NCI-H460 (cell line): ENCODE results near the gene DUSP9. TPM values are rescaled to one million over a fixed set of nuclear protein-coding genes. Genes with fewer than 3 reads are reported as not detected.

ENCODE experiments used
- DNase-seq: peaks from one replicate; pipeline ENCODE4 v3.0.0-alpha.2; 2016; ENCODE audit warnings: low read depth; ENCODE audit errors: extremely low read depth
- total RNA-seq: library from RNA; depleted of rRNA; stranded (reverse); fragments of >200 nt; shearing (Covaris generic); gene quantifications from 2 replicates; pipeline ENCODE4 v1.2.3, GENCODE V29; 2014

DUSP9 gene
- total RNA-seq, 1 experiment from 2014 or later, result 2.2 TPM

DNA sequence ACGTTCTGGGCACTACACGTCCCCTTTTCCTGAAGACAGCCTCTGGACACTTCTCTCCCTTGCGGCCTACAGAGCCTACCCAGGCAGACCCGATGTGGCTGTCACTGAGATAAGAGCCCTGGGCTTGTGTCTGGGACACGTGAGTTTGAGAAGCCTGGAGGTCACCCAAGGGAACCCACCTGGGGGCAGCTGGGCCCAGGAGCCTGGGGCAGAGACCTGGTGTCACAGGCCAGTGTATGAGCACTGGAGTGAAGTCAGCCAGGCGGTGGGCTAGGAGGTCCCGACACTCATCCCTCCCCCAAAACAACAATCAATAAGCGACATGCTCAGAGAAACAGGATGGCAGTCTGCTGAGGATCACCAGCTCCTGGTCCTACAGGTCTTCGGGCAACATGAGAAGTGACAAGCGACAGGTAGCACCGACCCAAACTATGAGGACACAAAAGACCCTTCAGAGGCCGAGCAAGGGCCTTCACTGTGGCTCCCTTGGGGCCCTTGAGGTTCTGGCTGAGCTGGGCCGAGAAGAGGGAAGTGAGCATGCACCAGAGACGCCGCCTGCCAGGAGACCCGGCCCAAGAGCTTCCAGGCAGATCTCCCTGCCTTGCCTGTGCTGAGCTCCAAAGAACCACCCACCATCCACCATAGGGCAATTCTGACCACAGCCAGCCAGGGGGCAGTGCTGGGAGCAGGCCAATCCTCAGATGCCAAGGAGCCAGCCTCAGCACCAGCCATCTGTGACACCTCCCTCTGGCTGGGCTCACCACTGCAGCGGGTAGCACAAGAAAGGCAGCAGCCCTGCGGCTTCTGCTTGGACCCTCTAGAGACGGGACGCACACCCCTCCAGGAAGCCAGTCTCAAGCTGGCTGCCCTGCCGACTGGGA is 11.0 kb upstream of the DUSP9 start:
- DNase-seq, result peak; percentile 40

DNA sequence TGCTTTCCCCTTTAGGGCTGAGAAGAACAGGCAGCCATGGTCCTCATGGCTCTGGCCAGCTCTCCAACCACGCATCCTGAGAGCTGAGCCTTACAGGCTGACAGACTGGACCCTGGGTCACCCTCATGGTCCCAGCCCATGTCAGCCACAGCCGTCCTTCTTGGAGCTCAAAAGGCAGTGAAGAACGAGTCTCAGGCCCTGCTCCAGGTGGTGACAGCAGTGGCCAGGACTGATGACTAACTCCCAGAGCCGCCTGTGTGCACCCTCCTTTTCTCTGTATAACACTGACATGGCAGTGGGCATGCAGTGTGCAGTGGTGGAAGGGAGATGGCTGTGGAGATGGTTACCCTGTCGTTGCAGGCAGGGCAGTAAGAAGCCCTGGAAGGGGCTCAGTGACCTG is 10.3 kb upstream of the DUSP9 start:
- DNase-seq, result no peak

DNA sequence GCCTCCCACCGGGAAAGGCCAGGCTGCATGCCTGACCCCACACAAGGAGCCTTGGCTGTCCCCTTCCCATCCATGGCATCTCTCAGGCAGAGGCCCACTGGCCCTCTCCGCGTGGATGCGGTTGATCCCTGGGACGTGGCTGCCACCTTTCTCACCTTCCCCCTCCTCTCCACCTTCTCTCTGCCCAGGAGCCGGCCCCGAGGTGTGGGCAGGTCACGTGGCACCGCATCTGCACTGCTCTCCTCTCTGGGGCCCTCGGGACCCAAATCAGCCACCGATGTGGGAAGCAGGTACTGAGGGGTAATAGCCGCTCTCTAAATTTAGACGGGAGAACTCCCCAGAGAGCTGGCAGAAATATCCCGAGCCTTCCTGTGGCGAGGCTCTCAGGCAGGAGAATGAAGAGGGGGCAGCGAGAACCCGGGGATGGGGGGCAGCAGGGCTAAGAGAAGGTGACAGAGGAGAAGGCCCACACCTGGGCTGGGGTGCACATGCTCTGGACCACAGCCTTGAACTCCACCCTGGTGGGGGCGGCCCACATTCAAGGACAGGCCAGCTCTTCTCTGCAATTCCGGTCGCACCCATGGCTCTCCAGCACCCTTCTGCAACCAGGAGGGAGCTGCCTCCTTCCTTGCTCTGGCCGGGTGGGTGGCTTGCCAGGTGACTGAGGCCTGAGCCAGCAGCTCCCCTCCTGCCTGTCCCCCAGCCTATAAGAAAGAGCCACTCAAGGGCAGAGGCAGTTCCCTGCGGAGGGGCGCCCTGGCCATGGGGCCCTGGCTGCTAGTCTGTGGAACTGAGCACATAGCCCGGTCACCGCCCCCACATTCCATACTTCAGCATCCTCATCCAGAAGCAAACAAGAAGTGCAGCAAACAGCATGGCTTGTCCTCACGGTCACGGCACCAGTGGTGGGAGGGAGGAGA is 9.6 kb upstream of the DUSP9 start:
- no peak for DNase-seq

DNA sequence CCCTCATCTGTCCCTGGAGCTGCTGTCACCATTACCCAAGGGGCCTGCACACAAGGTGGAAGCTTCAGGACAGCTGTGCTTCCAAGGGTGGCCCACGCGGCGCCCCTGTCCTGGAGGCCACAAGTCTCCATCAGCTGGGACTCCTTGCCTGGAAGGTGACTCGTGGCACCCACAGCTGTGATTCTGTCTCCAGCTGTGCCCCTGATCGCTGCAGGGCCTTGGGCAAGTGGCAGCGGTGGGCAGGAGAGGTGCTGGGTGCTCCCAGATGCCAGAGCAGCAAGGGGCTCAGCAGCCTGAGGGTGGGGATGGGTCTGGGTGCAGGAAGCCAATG is 9.0 kb upstream of the DUSP9 start:
- no peak for DNase-seq

DNA sequence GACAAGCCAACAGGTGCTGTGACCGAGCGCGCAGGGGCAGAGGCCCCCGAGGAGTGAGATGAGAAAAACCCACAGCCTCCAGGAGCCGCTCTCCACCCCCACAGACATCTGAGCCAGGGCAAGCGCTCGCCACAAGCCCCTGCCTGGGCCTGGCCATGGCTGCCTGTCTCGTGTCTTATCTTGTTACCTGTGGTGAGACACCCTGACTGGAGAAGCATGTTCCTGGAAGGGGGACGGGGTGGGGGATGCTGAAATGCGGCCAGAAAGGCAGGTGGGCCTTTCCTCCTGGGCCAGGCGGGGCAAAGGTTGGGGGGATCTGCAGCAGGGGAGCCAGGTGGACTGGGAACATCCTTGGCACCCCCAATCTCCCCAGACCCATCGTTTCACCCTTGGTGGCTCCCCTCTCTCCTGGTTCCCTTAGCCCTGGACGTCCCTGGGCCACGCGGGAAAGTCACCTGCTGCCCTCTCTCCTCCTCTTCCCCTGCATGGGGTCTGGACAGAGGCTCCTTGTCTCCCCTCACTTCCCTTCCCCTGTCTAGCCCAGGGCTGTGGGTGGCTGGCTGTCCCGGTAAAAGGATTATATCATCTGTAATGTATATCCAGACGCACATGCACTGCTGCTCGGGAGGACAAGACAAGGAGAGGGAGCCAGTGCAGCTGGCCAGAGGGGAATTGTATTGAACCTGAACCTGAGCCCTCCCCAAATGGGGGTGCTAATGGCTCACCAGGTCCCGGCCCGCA is 8.4 kb upstream of the DUSP9 start:
- no peak for DNase-seq

DNA sequence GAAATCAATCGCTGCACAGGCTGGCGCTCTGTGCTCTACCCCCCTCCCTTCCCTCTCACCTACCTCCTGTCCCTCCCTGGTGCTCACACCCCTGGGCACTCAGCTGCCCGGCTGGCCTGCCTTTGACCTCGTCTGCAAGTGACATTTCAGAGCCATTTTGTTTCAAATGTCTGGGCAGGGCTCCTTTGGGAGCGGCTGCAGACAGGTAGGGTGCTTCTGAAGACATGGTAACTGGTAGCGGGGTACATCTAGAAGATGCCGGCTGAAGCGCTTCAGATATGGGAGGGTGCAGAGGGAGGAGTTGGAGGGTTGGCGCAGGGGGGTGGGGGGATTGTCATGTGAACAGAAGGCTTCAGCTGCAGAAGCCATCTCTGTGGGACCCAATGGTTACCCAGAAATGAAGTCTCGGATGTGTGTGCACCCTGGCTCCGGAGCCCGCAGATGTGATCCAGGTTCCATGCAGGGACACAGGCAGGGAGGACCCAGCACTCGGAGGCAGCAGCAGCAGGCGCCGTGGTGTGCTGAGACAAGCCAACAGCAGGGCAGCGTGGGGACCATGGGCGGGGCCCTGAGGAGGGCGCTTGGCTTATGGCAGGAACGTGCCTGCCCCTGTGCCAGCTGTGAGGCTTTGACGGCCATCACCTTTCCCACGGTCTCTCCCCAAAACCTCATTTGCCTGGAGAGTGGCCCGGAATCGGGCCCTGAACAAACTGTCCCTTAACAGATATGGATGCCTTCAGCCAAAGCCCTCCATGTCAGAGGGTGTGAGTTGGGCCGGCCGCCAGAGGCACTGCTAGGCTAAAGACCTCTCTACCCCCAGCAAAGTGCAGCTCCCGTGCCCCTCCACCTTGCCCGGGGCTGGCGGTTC is 7.6 kb upstream of the DUSP9 start:
- DNase-seq, result no peak

DNA sequence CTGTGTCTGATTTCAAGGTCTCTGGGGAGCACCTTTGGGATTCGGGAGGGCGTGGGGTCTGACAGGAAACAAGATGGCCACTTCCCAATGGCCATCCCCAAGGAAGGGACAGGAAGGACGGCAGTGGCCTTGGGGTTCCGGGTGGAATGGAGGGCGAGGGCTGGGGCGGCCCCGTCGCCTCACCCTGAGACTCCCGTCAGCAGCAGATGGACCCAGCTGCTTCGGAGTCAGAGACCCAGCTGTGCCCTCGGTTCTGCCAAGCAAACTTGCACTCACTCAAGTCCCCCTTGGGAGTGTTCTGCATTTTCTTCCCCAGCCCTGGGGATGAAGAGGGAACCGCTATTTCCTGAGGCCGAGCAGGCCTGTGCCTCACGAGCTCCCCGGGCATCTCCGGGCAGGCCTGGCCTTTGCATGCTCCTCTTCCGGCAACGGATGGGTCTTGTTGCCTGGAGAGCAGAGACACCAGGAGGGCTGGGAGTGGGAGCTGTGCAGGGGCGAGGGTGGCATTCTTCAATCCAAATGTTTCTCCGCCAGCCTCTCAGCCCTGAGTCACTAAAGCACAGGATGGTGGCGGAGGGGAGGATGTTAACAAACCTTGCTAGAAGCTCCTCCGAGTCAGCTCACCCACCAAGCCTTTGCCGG is 6.8 kb upstream of the DUSP9 start:
- no peak for DNase-seq

DNA sequence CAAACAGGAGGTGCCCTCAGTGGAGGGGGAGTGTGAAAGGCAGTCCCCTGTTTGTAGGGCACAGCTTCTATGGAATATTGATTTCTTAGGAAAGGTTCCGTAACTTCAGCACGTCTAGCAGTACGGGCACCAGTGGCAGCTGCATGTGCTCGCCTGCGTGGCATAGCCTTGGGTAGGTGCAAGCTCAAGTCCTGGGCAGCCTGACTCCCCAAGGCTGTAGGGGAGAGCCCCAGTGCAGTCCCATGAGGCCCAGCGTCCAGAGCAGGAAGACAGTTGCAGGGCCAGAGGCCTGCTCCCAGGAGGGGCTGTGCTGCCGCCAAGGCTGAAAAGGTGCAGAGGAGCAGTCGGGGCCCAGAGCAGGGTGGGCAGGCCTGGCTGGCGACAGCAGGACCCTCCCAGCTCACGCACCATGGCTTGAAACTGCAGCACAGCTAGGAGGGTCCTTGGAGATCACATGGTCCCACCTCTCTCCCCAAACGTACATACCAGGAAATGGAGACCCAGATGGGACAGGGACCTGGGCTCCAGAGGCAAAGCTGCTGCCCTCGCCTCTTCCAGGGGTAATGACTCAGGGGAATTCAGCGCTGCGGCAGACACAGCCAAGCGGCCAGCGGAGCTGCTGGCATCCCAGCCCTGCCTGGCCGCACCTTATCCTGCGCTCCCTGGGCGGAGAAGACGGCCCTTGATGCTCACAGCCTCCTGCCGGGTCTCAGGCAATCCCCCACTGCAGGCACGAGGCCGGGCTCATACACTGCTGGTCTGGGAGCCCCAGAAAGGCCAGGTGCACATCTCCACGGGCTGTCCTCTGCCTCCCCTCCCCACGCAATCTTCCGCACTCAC is 6.0 kb upstream of the DUSP9 start:
- no peak for DNase-seq

DNA sequence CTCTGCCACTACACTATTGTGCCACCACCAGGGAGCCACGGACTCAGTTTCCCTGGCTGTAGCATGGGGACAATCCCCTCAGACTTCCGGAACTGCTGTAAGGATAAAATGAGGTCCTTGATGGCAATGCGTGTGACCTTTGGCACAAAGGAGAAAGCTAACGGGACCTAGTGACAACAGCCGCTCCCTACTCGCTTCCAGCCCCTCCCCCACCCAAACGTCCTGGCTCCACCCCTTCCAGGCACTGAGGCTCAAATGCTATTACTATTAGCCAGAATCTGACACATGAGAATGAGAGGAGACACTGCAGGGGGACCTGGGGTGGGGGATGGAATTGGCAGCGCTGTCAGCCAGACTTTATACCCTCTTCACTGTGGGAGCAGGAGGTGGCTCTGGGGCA is 5.4 kb upstream of the DUSP9 start:
- no peak for DNase-seq

DNA sequence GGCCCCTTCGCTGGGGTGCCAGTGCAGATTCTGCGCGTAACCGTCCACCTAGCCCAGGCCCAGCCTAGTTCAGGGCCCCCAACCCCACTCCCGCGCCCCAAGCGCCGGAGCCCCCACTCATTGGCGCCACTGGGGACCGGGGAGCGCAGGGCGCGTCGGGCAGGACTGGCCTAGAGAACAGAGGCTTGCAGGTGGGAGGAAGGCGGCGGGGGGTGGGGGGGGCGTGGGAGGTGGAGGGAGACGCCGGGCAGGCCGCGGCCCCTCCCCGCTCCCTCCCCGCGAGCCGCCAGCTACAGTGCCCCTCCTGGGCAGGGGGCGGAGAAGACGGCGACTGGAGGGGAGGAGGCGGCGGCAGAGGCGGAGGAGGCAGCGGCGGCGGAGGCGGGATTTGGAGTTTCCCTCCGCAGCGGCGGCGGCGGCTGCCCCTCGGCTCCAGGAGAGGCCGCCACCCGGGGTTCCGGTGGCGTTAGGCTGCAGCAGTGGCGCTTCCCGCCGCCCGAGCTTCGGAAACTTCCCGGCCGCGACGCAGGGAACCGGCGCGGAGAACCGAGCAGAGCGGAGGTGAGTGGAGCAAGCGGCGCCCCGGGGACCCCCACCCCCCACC is 4.8 kb upstream of the DUSP9 start:
- no peak for DNase-seq

DNA sequence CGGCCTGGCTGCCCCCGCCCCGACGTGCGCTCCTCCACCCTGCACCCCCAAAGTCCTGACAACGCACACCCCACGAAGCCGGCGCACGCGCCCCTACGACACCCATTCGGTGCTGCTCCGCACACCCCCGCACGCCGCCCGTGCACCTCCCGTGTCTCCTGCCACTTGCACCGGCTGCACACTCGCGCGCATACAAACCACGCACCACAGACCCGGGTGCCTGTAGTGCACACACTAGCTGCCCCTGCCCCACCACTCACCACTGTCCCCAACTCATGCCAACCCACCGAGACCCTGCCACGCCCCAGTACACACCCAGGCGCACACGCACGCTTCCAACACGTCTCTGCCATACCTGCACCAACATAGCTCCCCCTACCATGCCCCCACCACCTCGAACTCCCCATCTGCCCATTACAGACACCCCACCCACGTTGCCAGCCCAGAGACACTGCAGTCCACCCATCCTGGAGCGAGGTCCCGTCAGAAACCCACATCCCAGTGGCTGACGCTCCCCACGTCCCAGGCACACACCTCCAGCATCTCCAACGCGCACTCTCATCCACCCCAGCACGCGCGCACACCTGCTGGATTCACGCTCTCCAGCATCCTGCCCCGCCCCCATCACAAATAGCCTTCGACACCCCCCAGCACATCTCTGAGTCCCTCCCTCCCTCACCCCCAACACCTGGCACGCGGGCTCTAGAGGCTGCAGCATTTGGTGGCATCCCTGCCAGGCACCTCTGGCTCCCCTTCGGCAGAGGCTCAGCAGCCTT is 4.2 kb upstream of the DUSP9 start:
- DNase-seq, result no peak

DNA sequence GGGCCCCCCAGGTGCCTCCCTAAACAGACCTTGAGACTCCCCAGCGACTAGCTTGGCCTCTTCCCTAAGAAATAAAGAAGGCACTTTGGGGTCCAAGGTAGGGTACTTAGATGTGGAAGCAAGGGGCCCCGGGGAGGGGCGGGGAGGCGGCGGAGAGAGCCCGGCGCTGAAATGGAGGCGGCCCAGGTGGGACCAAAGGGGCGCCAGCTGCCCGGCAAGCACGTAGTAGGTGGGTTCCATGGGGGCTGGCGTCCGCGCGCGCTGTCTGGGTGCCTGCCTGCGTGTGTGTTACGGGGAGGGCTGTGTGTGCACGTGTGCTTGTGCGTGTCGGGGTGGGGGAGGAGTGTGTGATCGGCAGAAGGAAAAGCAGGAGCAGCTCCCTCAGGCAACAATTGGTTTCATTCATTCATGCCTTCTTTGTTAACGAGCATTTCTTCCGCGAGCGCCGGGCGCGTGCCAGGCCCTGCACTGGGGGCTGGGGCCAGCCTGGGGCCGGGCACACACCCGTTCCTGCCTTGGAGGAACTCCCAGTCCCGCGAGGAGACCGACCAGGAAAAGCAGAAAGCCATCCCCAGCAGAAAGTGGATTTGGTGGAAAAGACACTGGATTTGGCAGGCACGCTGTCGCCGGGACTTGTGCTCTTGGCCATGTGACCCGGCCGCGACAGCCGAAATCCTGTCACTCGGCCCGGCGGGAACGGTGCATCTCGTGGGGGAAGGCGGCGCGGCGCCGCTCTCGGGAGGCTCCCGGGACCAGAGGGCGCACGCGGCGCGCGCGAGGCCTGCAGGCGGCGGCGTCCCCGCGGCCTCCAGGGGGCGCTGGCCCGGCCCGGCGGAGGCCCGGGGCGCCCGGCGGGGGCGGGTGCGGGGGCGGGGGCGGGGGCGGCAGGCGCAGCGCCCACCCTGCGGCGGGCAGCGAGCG is 3.3 kb upstream of the DUSP9 start:
- no peak for DNase-seq

DNA sequence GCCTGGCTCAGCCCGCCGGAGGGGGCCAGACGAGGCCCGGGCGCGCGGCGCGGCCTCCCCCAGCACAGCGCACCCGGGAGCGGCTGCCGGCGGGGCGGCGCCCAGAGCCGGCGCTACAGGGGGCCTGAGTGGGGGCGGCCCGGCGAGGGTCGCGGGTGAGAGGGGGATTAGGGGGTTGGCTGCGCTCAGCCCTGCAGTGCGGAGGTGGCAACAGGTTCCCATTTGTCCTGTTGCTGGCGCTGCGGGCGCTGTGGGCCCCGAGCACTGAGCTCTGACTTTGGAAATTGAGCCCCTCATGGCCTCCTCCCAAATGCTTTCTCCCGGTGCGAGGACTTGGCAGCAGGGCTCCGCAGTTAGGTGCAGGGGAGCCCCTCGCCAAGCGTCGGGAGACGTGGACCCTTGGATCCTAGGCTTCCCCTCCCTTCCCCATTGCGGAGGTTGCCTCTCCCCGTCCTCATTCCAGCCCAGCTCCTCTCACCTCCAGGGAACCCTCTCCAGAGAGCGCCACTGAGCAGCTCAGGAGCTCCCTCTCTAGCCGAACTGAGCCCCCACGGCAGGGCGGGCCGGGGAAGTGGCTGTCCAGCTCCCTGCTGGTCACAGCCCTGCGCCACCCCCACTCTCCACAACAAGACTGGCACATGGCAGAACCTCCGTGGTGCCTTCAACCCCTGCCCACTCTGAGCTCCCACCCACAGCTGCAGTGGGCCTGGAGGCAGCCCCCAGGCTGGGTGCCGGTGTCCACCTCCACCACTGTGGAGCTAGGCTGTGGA is 2.5 kb upstream of the DUSP9 start:
- DNase-seq, result no peak

DNA sequence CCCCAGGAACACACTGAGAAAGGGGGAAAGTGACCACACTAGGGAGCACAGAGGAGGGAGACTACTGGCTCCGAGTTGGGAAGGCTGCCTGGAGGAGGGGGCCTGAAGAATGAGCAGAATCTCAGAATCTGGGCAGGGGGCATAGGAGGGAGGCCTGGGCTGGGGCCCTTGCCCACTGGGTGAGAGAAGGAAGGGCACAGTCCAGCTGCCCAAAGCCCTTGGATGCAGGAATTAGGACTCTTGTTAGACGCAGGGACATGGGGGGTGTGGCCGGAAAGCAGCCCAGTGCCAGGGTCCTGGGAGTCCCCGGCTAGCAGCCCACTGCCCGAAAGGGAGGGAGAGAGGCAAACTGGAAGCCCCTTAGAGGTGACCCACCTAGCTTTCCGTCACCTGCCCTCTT is 1.9 kb upstream of the DUSP9 start:
- DNase-seq, result no peak

DNA sequence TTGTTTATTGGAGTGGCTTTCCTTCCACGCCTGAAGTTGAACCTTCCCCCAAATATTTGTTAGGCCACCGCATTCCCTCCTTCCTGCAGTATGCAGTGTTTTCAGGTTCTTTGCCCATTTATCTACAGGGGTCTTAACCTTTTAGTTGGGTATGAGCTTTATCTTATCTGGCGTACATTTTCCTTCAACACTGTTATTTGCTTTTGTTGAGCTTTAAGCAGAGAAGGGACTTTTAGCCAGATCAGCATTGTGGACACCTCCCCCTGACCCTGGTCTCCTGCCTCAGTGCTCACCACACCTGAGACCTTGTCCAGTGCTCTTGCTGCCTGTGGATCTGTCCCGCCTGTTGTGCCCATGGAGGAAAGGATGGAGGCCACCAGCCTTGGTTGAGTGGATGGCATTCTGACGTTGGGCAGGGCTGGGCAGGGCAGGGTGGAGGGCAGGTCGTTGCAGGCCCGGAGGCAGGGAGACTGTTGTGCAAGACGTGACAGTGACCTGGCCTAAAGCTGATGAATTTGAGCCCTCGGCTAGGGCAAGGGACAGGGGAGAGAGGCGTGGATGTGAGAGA is 998 bp upstream of the DUSP9 start:
- DNase-seq, result no peak
